ENCODE results near the gene CAMK1D.
"Not testable (repeated sequence)": the region's sequence is repeated elsewhere in the genome, so short reads cannot be mapped to it uniquely, and the experiment has no call there.

Gene CAMK1D

GRCh38 chr10:12797471-12798262 lies 448.3 kb downstream of the CAMK1D start:
- no peak for DNase-seq (ENCODE audit: low spot score)

GRCh38 chr10:12799144-12799543 lies 449.8 kb downstream of the CAMK1D start:
- no peak for DNase-seq (ENCODE audit: low spot score)

GRCh38 chr10:12799714-12800113 lies 450.4 kb downstream of the CAMK1D start:
- no peak for DNase-seq (ENCODE audit: low spot score)

- no peak for DNase-seq (ENCODE audit: low spot score)
Observed at GRCh38 chr10:12800302-12800701, 451.0 kb downstream of the CAMK1D start.

GRCh38 chr10:12801214-12802087 lies 452.1 kb downstream of the CAMK1D start:
- no peak for DNase-seq (ENCODE audit: low spot score)

- DNase-seq (ENCODE audit: low spot score) = no peak
Observed at GRCh38 chr10:12803776-12804175, 454.4 kb downstream of the CAMK1D start.

GRCh38 chr10:12806228-12807095 lies 457.1 kb downstream of the CAMK1D start:
- DNase-seq (ENCODE audit: low spot score) = no peak

GRCh38 chr10:12807096-12807755 lies 457.9 kb downstream of the CAMK1D start:
- DNase-seq (ENCODE audit: low spot score) = no peak

GRCh38 chr10:12808014-12808613 lies 458.8 kb downstream of the CAMK1D start:
- DNase-seq (ENCODE audit: low spot score) = no peak

GRCh38 chr10:12810046-12810445 lies 460.7 kb downstream of the CAMK1D start:
- not testable (repeated sequence) for DNase-seq (ENCODE audit: low spot score)

- DNase-seq (ENCODE audit: low spot score) = no peak
Observed at GRCh38 chr10:12811826-12812225, 462.5 kb downstream of the CAMK1D start.

GRCh38 chr10:12812571-12812970 lies 463.2 kb downstream of the CAMK1D start:
- DNase-seq (ENCODE audit: low spot score) = no peak

GRCh38 chr10:12814166-12814565 lies 464.8 kb downstream of the CAMK1D start:
- no peak for DNase-seq (ENCODE audit: low spot score)

GRCh38 chr10:12819071-12819470 lies 469.7 kb downstream of the CAMK1D start:
- DNase-seq (ENCODE audit: low spot score) = no peak

GRCh38 chr10:12819656-12820055 lies 470.3 kb downstream of the CAMK1D start:
- no peak for DNase-seq (ENCODE audit: low spot score)

GRCh38 chr10:12822126-12822892 lies 473.0 kb downstream of the CAMK1D start:
- DNase-seq (ENCODE audit: low spot score) = no peak

- no peak for DNase-seq (ENCODE audit: low spot score)
Observed at GRCh38 chr10:12822893-12823170, 473.5 kb downstream of the CAMK1D start.

- DNase-seq (ENCODE audit: low spot score) = no peak
Observed at GRCh38 chr10:12823328-12823727, 474.0 kb downstream of the CAMK1D start.

GRCh38 chr10:12825260-12825849 lies 476.0 kb downstream of the CAMK1D start:
- no peak for DNase-seq (ENCODE audit: low spot score)

GRCh38 chr10:12826800-12827372 lies 477.5 kb downstream of the CAMK1D start:
- DNase-seq (ENCODE audit: low spot score) = no peak
